ENCODE data around the gene TK1.
A peak's percentile ranks its signal among the peaks of the same experiment; 100 is the strongest.

GRCh38 chr17:78168242-78168902 is 18.5 kb downstream of the TK1 start, which contains the start of gene SYNGR2:
- TF ChIP-seq SMC3 (IDR thresholded peaks at IDR 0.05) (0 out of 3 replicates have a peak, but pooled peaks have one; percentile 7), NR3C1 (IDR thresholded peaks at IDR 0.05) (no peak), CTCF (IDR thresholded peaks at IDR 0.05) (no peak), EP300 (IDR thresholded peaks at IDR 0.05) (no peak), POLR2A (IDR thresholded peaks at IDR 0.05; ENCODE audit: low read length) (peak; percentile 76), BCL3 (IDR thresholded peaks at IDR 0.05) (0 out of 3 replicates have a peak, but pooled peaks have one; percentile 68), HMGXB4 (CRISPR knock-in tag; IDR thresholded peaks at IDR 0.05; ENCODE audit: borderline replicate concordance) (no peak), RAD21 (conservative IDR thresholded peaks at IDR 0.05 in 1 of 2, IDR thresholded peaks at IDR 0.05 in 1 of 2) (no peak), REST (IDR thresholded peaks at IDR 0.05) (peak; percentile 88), NFE2L2 (conservative IDR thresholded peaks at IDR 0.05; ENCODE audit: low read length) (no peak), CHD2 (IDR thresholded peaks at IDR 0.05; ENCODE audit: low read length, partially characterized antibody) (peak; percentile 89), EHMT2 (IDR thresholded peaks at IDR 0.05; ENCODE audit: low read depth) (no peak), CEBPB (IDR thresholded peaks at IDR 0.05) (no peak), BHLHE40 (IDR thresholded peaks at IDR 0.05; ENCODE audit: low read depth, low read length) (no peak)
